Transverse colon (tissue), 4 donors: ENCODE results near the gene FREY1. TPM values are rescaled to one million over a fixed set of nuclear protein-coding genes. Genes with fewer than 3 reads are reported as not detected.
A peak's percentile ranks its signal among the peaks of the same experiment; 100 is the strongest.

ENCODE experiments used
- DNase-seq: peaks from one replicate; pipeline ENCODE4 v3.0.0-alpha.2; 2019
- H3K27ac ChIP-seq, 4 donors: fragments of 200-600 bp; sonication (generic); 2 replicates each; pipeline ENCODE4 v1.5.1; 2016 to 2018; ENCODE audit warnings: inconsistent platforms in 4 of 4
- H3K27me3 ChIP-seq: fragments of 200-600 bp; sonication (generic); 2 replicates; pipeline ENCODE4 v1.5.1; 2017; ENCODE audit warnings: inconsistent platforms
- H3K36me3 ChIP-seq, 4 donors: fragments of 200-600 bp; sonication (generic); 2 replicates each; pipeline ENCODE4 v1.5.1; 2017 to 2019; ENCODE audit warnings: inconsistent platforms in 4 of 4
- H3K4me1 ChIP-seq, 4 donors: fragments of 200-600 bp; sonication (generic); 2 replicates each; pipeline ENCODE4 v1.5.1; 2017 to 2020; ENCODE audit warnings: inconsistent platforms in 4 of 4
- H3K4me3 ChIP-seq, 4 donors: fragments of 200-600 bp; sonication (generic); 1 replicate in 1 of 4; 2 replicates in 3 of 4; pipeline versions ENCODE4 v1.5.1 to v1.6.1; 2017 to 2019; ENCODE audit warnings: inconsistent platforms in 4 of 4
- H3K9me3 ChIP-seq, 2 donors: fragments of 200-600 bp; sonication (generic); 2 replicates each; pipeline ENCODE4 v1.5.1; 2017 to 2019; ENCODE audit warnings: inconsistent platforms in 2 of 2
- EP300 ChIP-seq: sonication (generic); formaldehyde crosslinking; IDR thresholded peaks from one replicate; pipeline ENCODE4 v1.6.1; 2017; ENCODE audit warnings: antibody characterized with exemption, low read depth
- POLR2A ChIP-seq: fragments of 450-650 bp; IDR thresholded peaks from one replicate; pipeline ENCODE4 v1.6.1; 2016; ENCODE audit warnings: antibody characterized with exemption, mild to moderate bottlenecking, moderate library complexity
- POLR2AphosphoS5 ChIP-seq, 3 donors: sonication (generic); formaldehyde crosslinking; IDR thresholded peaks; one replicate each; pipeline ENCODE4 v1.6.1; 2016; ENCODE audit warnings: antibody characterized with exemption in 3 of 3
- WGBS, 2 donors: methylation state at CpG; one replicate each; pipeline ENCODE4 v1.1.5; 2018; ENCODE audit warnings: low coverage in 1 of 2; 5-methylcytosine and 5-hydroxymethylcytosine counted together
- in situ Hi-C, 4 donors: fragments of 200-750 bp; cut with MboI; loops; one replicate each; pipeline versions ENCODE4 v1.15.0 to v1.15.1; 2017; ENCODE audit warnings: low sequenced_read_pairs in 3 of 4, low pct_ligation_motif_present in 1 of 4, low pct_unique_long_range_greater_than_20kb in 1 of 4
- intact Hi-C: fragments of 100-400 bp; cut with DNase I; formaldehyde crosslinking; loops from one replicate; pipeline ENCODE4 v1.15.1; 2023; ENCODE audit warnings: low total_unique reads
- total RNA-seq, 4 donors: library from RNA; depleted of rRNA; stranded (reverse); fragments of >200 nt; gene quantifications; one replicate each; pipeline ENCODE4 v1.1.0, GENCODE V29; 2016
- TF ChIP-seq, protein P1 (sequence below), 5 experiments: fragments of 200-600 bp in 3 of 5; fragments of 450-650 bp in 2 of 5; sonication (generic) in 3 of 5; IDR thresholded peaks; 1 replicate in 2 of 5; 2 replicates in 3 of 5; pipeline ENCODE4 v1.5.1; 2016 to 2017; ENCODE audit warnings: antibody characterized with exemption in 5 of 5, inconsistent platforms in 3 of 5, mild to moderate bottlenecking in 2 of 5, moderate library complexity in 1 of 5

The FREY1 gene
- total RNA-seq, 4 donors from 2014 or later = 0.82 to 2.7 TPM; not detected in 2

DNA sequence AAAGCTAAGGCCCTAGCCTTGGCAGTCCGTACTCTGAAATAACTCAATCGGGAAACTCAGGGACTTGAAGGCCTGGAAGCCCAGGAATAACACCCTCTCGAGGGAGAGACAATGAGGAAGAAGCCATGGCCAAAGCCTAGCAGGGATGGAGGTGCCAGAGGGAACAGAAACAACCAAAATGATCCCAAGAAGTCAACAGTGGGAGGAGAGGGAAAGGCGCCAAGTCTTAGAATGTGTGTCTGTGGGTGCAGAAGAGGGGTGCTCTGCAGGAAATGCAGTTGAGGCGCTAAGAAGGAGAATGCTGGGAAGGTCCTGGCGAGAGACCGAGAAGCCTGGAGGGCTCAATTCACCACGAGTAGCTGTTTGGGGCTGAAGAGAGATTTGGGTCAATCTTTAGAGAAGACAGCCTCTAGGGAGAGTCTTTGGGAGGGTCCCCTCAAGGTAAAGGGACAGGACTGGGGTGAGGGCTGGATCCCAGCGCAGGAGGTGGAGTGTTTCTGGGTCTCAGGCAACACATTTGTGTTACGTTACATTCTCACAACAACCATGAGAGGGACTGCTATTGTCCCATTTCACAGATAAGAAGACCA lies 22.4 kb downstream of the FREY1 start:
- H3K4me3 ChIP-seq = no peak overlapping the region
- in situ Hi-C loops = no loop called here

DNA sequence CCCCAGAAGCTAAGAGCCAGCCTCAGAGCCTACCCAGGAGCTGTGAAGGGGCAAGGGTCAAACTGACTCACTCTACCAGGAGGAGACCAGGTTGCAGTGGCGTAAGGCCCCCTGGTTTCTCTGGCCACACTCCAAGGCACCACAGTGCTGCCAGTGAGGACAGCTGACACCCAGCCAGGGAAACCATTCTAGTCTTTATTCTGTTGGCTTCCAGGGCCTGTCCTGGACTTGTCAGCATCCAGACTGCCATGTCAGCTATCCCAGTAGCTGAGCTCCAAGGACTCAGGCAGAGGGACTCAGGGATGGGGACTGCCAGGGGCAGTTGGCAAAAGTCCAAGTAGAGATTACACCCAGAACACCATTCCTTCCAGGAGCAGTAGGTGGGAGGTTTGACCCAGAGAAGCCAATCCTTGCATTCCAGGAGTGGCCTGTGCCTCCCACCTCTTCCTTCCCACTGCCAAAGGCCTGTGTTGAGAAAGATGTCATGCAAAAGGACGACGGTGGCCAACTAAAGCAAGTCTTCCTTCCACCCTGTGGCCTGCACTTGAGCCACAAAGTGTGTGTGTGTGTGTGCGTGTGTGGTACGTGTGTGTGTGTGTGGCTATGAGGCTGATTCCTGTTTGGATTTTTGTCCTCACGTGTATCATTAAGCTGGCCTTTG lies 25.2 kb downstream of the FREY1 start:
- intact Hi-C loops (no loop called here), in situ Hi-C loops (no loop called here)
- Histone ChIP-seq H3K27me3 (no peaks in the 10 kb centered on the region), H3K4me3 (no peak overlapping the region), H3K36me3 (peaks cover 0 to 20% (median 7%) of the 10 kb centered on the region in 4 donors), H3K27ac (peak overlapping the region in 1 of 4 donors; percentile 30), H3K9me3 (no peaks in the 10 kb centered on the region), H3K4me1 (peaks cover 0 to 14% (median 5%) of the 10 kb centered on the region in 4 donors)
- DNase-seq = no peak
- TF ChIP-seq, protein P1, sequence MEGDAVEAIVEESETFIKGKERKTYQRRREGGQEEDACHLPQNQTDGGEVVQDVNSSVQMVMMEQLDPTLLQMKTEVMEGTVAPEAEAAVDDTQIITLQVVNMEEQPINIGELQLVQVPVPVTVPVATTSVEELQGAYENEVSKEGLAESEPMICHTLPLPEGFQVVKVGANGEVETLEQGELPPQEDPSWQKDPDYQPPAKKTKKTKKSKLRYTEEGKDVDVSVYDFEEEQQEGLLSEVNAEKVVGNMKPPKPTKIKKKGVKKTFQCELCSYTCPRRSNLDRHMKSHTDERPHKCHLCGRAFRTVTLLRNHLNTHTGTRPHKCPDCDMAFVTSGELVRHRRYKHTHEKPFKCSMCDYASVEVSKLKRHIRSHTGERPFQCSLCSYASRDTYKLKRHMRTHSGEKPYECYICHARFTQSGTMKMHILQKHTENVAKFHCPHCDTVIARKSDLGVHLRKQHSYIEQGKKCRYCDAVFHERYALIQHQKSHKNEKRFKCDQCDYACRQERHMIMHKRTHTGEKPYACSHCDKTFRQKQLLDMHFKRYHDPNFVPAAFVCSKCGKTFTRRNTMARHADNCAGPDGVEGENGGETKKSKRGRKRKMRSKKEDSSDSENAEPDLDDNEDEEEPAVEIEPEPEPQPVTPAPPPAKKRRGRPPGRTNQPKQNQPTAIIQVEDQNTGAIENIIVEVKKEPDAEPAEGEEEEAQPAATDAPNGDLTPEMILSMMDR (IDR thresholded peaks at IDR 0.05) = no peak
- no peak for TF ChIP-seq EP300
- 86% methylated on average over 5 of the region's 6 CpGs; no CpG with 5 or more reads in 1 of the 2 donors for WGBS, 2 donors

More for the DNA sequence above, 22.4 kb downstream of the FREY1 start:
- no peaks in the 10 kb centered on the region for H3K27me3 ChIP-seq
- no peaks in the 10 kb centered on the region for H3K9me3 ChIP-seq
- no peak for TF ChIP-seq POLR2AphosphoS5 (IDR thresholded peaks at IDR 0.05)
- no peak for TF ChIP-seq POLR2A
- TF ChIP-seq, protein P1 (IDR thresholded peaks at IDR 0.05) = no peak
- TF ChIP-seq EP300 = no peak
- peaks cover 0 to 14% (median 5%) of the 10 kb centered on the region in 4 donors for H3K4me1 ChIP-seq
- WGBS, 2 donors = 78 to 91% methylated on average over 4 to 10 of the region's 10 CpGs
- H3K27ac ChIP-seq = no peak overlapping the region
- peaks cover 0 to 9% (median 3%) of the 10 kb centered on the region in 4 donors for H3K36me3 ChIP-seq
- no peak for DNase-seq
- intact Hi-C loops = no loop called here

DNA sequence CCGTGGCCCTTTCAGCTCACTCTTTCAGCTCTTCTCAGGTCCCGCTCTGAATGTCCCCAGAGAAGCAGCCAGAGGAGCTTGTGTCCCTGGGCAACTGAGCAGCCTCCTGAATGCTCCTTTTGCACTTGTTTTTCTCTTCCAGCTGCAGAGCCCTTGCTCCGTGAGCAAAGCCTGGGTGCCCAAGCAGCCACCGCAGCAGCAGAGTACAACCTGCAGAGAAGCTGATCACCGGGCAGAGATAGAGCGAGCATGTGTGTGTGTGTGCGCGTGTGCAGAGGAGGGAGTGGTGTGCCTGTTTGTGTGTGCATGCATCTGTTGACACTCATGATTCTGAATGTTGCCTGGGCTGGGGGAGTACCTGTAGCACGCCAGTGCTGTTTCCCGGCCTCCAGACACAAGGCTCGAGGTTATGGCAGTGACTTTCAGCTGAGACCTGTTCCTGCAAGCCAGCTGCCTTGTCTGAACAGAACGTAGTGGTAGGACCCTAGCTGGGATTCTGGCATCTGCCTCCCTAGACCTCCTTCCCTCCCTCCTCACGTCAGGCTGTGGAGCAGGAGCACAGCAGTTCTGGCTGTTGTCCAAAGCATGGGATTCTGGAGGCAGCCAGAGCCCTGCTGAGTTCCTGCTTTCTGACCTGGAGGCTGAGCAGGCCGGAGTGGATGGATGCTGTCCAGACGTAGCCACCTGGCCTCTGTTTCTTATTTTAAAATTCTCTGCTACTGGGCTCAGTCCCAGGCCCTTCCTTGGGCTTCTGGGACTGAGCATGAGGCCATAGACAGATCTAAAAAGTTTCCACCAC lies 26.1 kb downstream of the FREY1 start:
- intact Hi-C loops (no loop called here), in situ Hi-C loops (no loop called here)
- H3K27ac ChIP-seq = peak overlapping the region in 2 of 4 donors; percentile 30 to 52
- no peak overlapping the region for H3K4me3 ChIP-seq
- no peaks in the 10 kb centered on the region for H3K27me3 ChIP-seq
- 73 to 89% methylated on average over 5 to 15 of the region's 15 CpGs for WGBS, 2 donors
- no peaks in the 10 kb centered on the region for H3K9me3 ChIP-seq
- DNase-seq = no peak
- TF ChIP-seq EP300 (no peak), POLR2AphosphoS5 (IDR thresholded peaks at IDR 0.05) (peak in 1 of 3 donors; percentile 40)
- peaks cover 0 to 20% (median 7%) of the 10 kb centered on the region in 4 donors for H3K36me3 ChIP-seq
- H3K4me1 ChIP-seq = peaks cover 0 to 12% (median 4%) of the 10 kb centered on the region in 4 donors

DNA sequence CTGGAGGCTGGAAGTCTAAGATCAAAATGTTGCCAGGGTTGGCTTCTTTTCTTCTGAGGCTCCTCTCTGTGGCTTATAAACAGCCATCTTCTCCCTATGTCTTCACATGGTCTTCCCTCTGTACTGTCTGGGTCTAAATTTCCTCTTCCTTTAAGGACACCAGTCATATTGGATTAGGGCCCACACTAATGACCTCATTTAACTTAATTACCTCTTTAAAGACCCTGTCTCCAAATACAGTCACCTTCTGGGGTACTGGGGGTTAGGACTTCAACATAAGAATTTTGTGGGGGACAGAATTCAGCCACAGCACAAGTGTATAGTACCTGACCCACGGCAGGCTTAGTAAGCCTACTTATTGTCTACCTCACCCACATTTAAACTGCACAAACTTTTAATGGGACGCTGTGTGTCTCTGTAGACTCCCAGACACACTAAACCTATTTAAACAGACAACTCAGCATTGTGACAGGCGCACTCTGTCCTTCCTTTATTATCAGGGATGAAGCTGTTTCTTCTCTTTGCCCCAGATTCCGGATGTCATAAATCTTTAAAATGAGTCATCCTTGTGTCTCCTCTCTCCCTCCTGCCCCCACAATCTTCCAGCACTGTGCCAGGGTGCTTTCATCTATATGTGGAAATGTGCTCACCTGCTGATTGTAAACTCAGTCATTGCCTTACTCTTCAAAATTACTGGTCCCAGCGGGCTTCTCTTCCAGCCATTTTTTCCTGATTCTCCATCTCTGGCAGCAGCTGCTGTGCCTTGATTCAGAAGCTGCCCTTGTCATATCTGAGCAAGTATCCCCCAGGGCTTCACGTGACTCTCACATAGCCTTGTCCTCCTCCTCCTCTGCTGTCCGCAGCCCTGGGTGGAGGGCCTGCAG lies 27.0 kb downstream of the FREY1 start:
- H3K9me3 ChIP-seq = no peaks in the 10 kb centered on the region
- 70 to 75% methylated on average over 6 to 7 of the region's 7 CpGs for WGBS, 2 donors
- peaks cover 0 to 5% (median 0%) of the 10 kb centered on the region in 4 donors for H3K4me1 ChIP-seq
- peaks cover 0 to 20% (median 7%) of the 10 kb centered on the region in 4 donors for H3K36me3 ChIP-seq
- no peaks in the 10 kb centered on the region for H3K27me3 ChIP-seq
- no peak for DNase-seq
- H3K27ac ChIP-seq = peak overlapping the region in 2 of 4 donors; percentile 28 to 52
- in situ Hi-C loops (no loop called here), intact Hi-C loops (no loop called here)
- no peak overlapping the region for H3K4me3 ChIP-seq
- TF ChIP-seq EP300 (no peak), POLR2AphosphoS5 (IDR thresholded peaks at IDR 0.05) (peak in 2 of 3 donors; percentile 49 to 58)
- TF ChIP-seq, protein P1 (IDR thresholded peaks at IDR 0.05) = no peak
